MCF 10A (cell line): ENCODE results near the gene ZNF154. TPM values are rescaled to one million over a fixed set of nuclear protein-coding genes. Genes with fewer than 3 reads are reported as not detected.

ENCODE experiments used
- BruUV-seq: library from RNA; stranded (reverse); fragments of 400-500 nt; replicated peaks from 2 replicates; lab custom pipeline; 2021; lab: Mats Ljungman, UMichigan
- CTCF ChIA-PET: fragments of 300-600 bp; sonication (Branson Sonifier 250); formaldehyde crosslinking; extraction: SDS; loops from one replicate; lab custom pipeline; 2021; ENCODE audit warnings: antibody characterized with exemption, inconsistent platforms; lab: Yijun Ruan, JAX
- POLR2A ChIA-PET: fragments of 300-600, 350-650 bp; sonication (Branson Sonifier 250); formaldehyde crosslinking; extraction: SDS; loops from one replicate; lab custom pipeline; 2020; ENCODE audit warnings: antibody characterized with exemption, inconsistent platforms; lab: Yijun Ruan, JAX
- DNase-seq: peaks from one replicate; pipeline ENCODE4 v3.0.0-alpha.2; 2018; ENCODE audit not compliant: unreplicated experiment
- H3K27ac Mint-ChIP-seq: one replicate; pipeline ENCODE4 v1.8.0; 2022; ENCODE audit warnings: mild to moderate bottlenecking, low read depth, mixed read lengths; ENCODE audit not compliant: unreplicated experiment
- H3K27me3 Mint-ChIP-seq: one replicate; pipeline ENCODE4 v1.8.0; 2022; ENCODE audit warnings: mixed read lengths; ENCODE audit not compliant: insufficient read depth, unreplicated experiment
- H3K36me3 Mint-ChIP-seq: one replicate; pipeline ENCODE4 v1.8.0; 2022; ENCODE audit warnings: mild to moderate bottlenecking, moderate library complexity, mixed read lengths; ENCODE audit not compliant: insufficient read depth, unreplicated experiment
- H3K4me1 Mint-ChIP-seq: one replicate; pipeline ENCODE4 v1.8.0; 2022; ENCODE audit warnings: mixed read lengths; ENCODE audit not compliant: insufficient read depth, unreplicated experiment
- H3K4me3 Mint-ChIP-seq: one replicate; pipeline ENCODE4 v1.8.0; 2022; ENCODE audit warnings: mild to moderate bottlenecking, moderate library complexity, mixed read lengths; ENCODE audit not compliant: unreplicated experiment
- H3K9me3 Mint-ChIP-seq: one replicate; pipeline ENCODE4 v1.8.0; 2022; ENCODE audit warnings: mixed read lengths; ENCODE audit not compliant: unreplicated experiment
- intact Hi-C: fragments of 100-400 bp; cut with micrococcal nuclease; formaldehyde crosslinking; loops from 2 replicates; pipeline ENCODE4 v1.14.1; 2022
- total RNA-seq: library from RNA; stranded (reverse); gene quantifications from 2 replicates; pipeline ENCODE4 v1.2.3, GENCODE V29; 2022
- TF ChIP-seq, protein P1 (sequence below): fragments of 200-600 bp; IDR thresholded peaks from one replicate; pipeline ENCODE4 v1.8.0; 2022; ENCODE audit warnings: antibody characterized with exemption, mild to moderate bottlenecking; ENCODE audit not compliant: unreplicated experiment

ZNF154 gene
- total RNA-seq, 1 experiment from 2014 or later: not detected

- intact Hi-C loops: no loop called here
- no TSS peak for BruUV-seq
- no peak overlapping the region for H3K4me3 Mint-ChIP-seq
- no peak for DNase-seq
- TF ChIP-seq, protein P1, sequence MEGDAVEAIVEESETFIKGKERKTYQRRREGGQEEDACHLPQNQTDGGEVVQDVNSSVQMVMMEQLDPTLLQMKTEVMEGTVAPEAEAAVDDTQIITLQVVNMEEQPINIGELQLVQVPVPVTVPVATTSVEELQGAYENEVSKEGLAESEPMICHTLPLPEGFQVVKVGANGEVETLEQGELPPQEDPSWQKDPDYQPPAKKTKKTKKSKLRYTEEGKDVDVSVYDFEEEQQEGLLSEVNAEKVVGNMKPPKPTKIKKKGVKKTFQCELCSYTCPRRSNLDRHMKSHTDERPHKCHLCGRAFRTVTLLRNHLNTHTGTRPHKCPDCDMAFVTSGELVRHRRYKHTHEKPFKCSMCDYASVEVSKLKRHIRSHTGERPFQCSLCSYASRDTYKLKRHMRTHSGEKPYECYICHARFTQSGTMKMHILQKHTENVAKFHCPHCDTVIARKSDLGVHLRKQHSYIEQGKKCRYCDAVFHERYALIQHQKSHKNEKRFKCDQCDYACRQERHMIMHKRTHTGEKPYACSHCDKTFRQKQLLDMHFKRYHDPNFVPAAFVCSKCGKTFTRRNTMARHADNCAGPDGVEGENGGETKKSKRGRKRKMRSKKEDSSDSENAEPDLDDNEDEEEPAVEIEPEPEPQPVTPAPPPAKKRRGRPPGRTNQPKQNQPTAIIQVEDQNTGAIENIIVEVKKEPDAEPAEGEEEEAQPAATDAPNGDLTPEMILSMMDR: no peak
- ChIA-PET POLR2A (interaction anchor here (1.1 kb wide), 1 partner anchor 40 kb away, joined by 4 read pairs; the partner anchor contains the start of gene ZNF776), CTCF (no interaction called here)
- no peak overlapping the region for H3K27ac Mint-ChIP-seq
- peaks cover 41% of the 10 kb centered on the region for H3K9me3 Mint-ChIP-seq
- H3K27me3 Mint-ChIP-seq: no peaks in the 10 kb centered on the region
- peaks cover 9% of the 10 kb centered on the region for H3K36me3 Mint-ChIP-seq
- no peaks in the 10 kb centered on the region for H3K4me1 Mint-ChIP-seq
Observed at GRCh38 chr19:57706346-57706745, 2.7 kb downstream of the ZNF154 start.

DNA sequence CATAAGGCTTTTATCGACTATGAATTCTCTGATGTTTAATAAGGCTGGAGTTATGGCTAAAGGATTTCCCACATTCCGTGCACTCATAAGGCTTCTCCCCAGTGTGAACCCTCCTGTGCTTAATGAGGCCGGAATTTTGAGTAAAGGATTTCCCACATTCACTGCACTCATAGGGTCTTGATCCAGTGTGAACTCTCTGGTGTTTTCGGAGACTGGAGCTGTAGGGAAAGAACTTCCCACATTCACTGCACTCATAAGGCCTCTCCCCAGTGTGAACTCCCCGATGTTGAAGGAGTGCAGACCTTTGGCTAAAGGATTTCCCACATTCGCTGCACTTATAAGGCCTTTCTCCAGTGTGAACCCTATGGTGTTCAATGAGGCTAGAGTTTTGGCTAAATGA, 7.4 kb downstream of the ZNF154 start:
- Mint-ChIP-seq H3K27me3 (no peaks in the 10 kb centered on the region), H3K27ac (no peak overlapping the region), H3K9me3 (peaks cover 32% of the 10 kb centered on the region), H3K36me3 (no peaks in the 10 kb centered on the region), H3K4me1 (no peaks in the 10 kb centered on the region), H3K4me3 (no peak overlapping the region)
- POLR2A ChIA-PET: no interaction called here
- CTCF ChIA-PET: no interaction called here
- intact Hi-C loops: no loop called here
- no TSS peak for BruUV-seq
- DNase-seq: no peak
- TF ChIP-seq, protein P1: no peak

DNA sequence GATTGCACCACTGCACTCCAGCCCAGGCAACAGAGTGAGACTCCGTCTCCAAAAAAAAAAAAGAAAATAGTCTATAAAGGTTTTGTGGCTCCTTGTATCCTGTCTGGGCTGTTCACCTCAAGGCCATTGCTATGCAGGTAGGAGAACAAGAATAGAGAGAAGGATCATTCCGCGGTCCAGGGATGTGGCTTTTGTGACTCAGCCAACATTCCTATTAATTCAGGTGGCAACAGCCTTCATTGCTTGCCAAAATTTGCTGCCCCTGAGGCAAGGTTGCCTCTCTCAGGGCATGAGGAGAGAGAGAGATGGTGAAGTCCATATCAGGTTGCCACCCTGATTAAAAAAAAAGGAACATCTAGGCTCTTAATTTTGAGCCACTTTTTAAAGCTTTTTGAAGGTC, 19.3 kb downstream of the ZNF154 start:
- Mint-ChIP-seq H3K36me3 (peaks cover 58% of the 10 kb centered on the region), H3K9me3 (peaks cover 32% of the 10 kb centered on the region), H3K4me3 (no peak overlapping the region), H3K27ac (no peak overlapping the region), H3K4me1 (no peaks in the 10 kb centered on the region), H3K27me3 (no peaks in the 10 kb centered on the region)
- TF ChIP-seq, protein P1: no peak
- ChIA-PET CTCF (interaction anchor here (0.6 to 1.5 kb wide), 3 partner anchors 29 to 284 kb away, joined by 3 to 6 read pairs (median 3); no protein-coding TSS in a partner anchor), POLR2A (interaction anchor here (0.6 to 1.7 kb wide), 3 partner anchors 8 to 856 kb away, joined by 3 to 7 read pairs (median 3); partner anchors contain the start of gene ZNF551)
- intact Hi-C loops: no loop called here
- DNase-seq: peak; percentile 47
- BruUV-seq: no TSS peak

DNA sequence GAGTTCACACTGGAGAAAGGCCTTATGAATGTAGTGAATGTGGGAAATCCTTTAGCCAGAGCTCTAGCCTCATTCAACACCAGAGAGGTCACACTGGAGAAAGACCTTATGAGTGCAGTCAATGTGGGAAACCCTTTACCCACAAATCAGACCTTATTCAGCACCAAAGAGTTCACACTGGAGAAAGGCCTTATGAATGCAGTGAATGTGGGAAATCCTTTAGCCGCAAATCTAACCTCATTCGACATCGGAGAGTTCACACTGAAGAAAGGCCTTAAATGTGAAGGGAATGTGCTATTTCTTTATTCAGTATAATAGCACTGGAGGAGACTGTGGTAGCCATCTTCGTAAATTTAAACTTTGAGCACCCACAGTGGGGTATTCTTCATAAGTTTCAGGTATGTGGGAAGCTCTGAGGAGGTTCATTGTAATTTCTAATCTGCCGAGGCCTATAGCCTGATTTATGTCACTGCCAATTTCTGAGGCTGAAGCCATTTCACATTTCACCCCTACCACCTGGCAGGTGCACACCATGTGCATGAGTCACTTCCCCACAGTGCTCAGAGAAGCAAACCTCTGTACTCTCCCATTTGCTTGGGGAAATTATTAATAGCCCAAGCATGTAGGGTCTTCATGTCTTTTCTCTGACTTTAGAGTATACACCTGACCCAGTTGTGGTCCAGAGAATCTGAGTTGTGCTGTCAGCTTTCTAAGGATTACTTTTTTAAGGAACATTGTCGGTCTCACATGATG, 20.8 kb downstream of the ZNF154 start:
- peaks cover 69% of the 10 kb centered on the region for H3K36me3 Mint-ChIP-seq
- BruUV-seq: no TSS peak
- H3K27me3 Mint-ChIP-seq: no peaks in the 10 kb centered on the region
- no peak overlapping the region for H3K27ac Mint-ChIP-seq
- peaks cover 33% of the 10 kb centered on the region for H3K9me3 Mint-ChIP-seq
- no peak overlapping the region for H3K4me3 Mint-ChIP-seq
- DNase-seq: no peak
- TF ChIP-seq, protein P1: no peak
- CTCF ChIA-PET: interaction anchor here (0.6 kb wide), 1 partner anchor 1074 kb away, joined by 5 read pairs; no protein-coding TSS in a partner anchor
- intact Hi-C loops: no loop called here
- H3K4me1 Mint-ChIP-seq: peaks cover 13% of the 10 kb centered on the region
- POLR2A ChIA-PET: no interaction called here
